Measurements from ENCODE around the gene ATG16L2.

The ATG16L2 gene

GRCh38 chr11:72813740-72814285 is 398 bp upstream of the ATG16L2 start:
- TF ChIP-seq CTCF (IDR thresholded peaks at IDR 0.05; ENCODE audit: control insufficient read depth, extremely low read depth, insufficient read depth): no peak
- DNase-seq (ENCODE audit: low read depth): peak; percentile 31
- H3K4me3 ChIP-seq (ENCODE audit: low read depth, low read length): peak overlapping the region; percentile 86

- H3K4me3 ChIP-seq (ENCODE audit: low read depth, low read length): peak overlapping the region; percentile 86
- no peak for TF ChIP-seq CTCF (IDR thresholded peaks at IDR 0.05; ENCODE audit: control insufficient read depth, extremely low read depth, insufficient read depth)
- DNase-seq (ENCODE audit: low read depth): no peak
These were observed 953 bp downstream of the ATG16L2 start for GRCh38 chr11:72815110-72815618.

GRCh38 chr11:72816404-72816990 is 2.3 kb downstream of the ATG16L2 start:
- no peak overlapping the region for H3K4me3 ChIP-seq (ENCODE audit: low read depth, low read length)
- TF ChIP-seq CTCF (IDR thresholded peaks at IDR 0.05; ENCODE audit: control insufficient read depth, extremely low read depth, insufficient read depth): no peak
- DNase-seq (ENCODE audit: low read depth): no peak

GRCh38 chr11:72817966-72818365 is 3.8 kb downstream of the ATG16L2 start:
- H3K4me3 ChIP-seq (ENCODE audit: low read depth, low read length): no peak overlapping the region
- DNase-seq (ENCODE audit: low read depth): no peak
- no peak for TF ChIP-seq CTCF (IDR thresholded peaks at IDR 0.05; ENCODE audit: control insufficient read depth, extremely low read depth, insufficient read depth)

GRCh38 chr11:72818971-72819370 is 4.8 kb downstream of the ATG16L2 start:
- H3K4me3 ChIP-seq (ENCODE audit: low read depth, low read length): no peak overlapping the region
- no peak for DNase-seq (ENCODE audit: low read depth)
- TF ChIP-seq CTCF (IDR thresholded peaks at IDR 0.05; ENCODE audit: control insufficient read depth, extremely low read depth, insufficient read depth): no peak

GRCh38 chr11:72820439-72821139 is 6.4 kb downstream of the ATG16L2 start:
- no peak for TF ChIP-seq CTCF (IDR thresholded peaks at IDR 0.05; ENCODE audit: control insufficient read depth, extremely low read depth, insufficient read depth)
- no peak for DNase-seq (ENCODE audit: low read depth)
- no peak overlapping the region for H3K4me3 ChIP-seq (ENCODE audit: low read depth, low read length)
